Activated CD4-positive, alpha-beta T cell treated with anti-CD3 and anti-CD28 coated beads for 36 hours (primary cell): ENCODE data around the gene MAP3K8. TPM values are rescaled to one million over a fixed set of nuclear protein-coding genes. Genes with fewer than 3 reads are reported as not detected.
A peak's percentile ranks its signal among the peaks of the same experiment; 100 is the strongest.

Experiments used
- ATAC-seq: fragments of 200-7000 bp; cut with Tn5 transposase; one replicate; pipeline ENCODE4 v1.10.0; 2021; ENCODE audit warnings: mild to moderate bottlenecking, moderate library complexity
- CTCF ChIA-PET: fragments of 350-600 bp; sonication (Branson Sonifier 250); formaldehyde crosslinking; loops from one replicate; lab custom pipeline; 2021; ENCODE audit warnings: antibody characterized with exemption; lab: Charles Lee
- POLR2A ChIA-PET: fragments of 350-600 bp; sonication (Branson Sonifier 250); formaldehyde crosslinking; loops from one replicate; lab custom pipeline; 2021; ENCODE audit warnings: antibody characterized with exemption, inconsistent platforms; lab: Charles Lee
- DNase-seq: peaks from one replicate; pipeline ENCODE4 v3.0.0-alpha.2; 2020
- H3K27ac Mint-ChIP-seq: one replicate; pipeline ENCODE4 v1.8.0; 2021; ENCODE audit warnings: mixed read lengths
- H3K27me3 Mint-ChIP-seq: one replicate; pipeline ENCODE4 v1.8.0; 2021; ENCODE audit warnings: mixed read lengths
- H3K36me3 Mint-ChIP-seq: one replicate; pipeline ENCODE4 v1.8.0; 2021; ENCODE audit warnings: low read depth, mixed read lengths
- H3K4me1 Mint-ChIP-seq: one replicate; pipeline ENCODE4 v1.8.0; 2021; ENCODE audit warnings: mixed read lengths
- H3K4me3 Mint-ChIP-seq: one replicate; pipeline ENCODE4 v1.8.0; 2021; ENCODE audit warnings: mild to moderate bottlenecking, moderate library complexity, mixed read lengths
- H3K9me3 Mint-ChIP-seq: one replicate; pipeline ENCODE4 v1.8.0; 2021; ENCODE audit warnings: low read depth, mixed read lengths
- intact Hi-C, 2 experiments: fragments of 100-400 bp; cut with DNase I in 1 of 2; cut with micrococcal nuclease in 1 of 2; formaldehyde crosslinking; loops; one replicate each; pipeline versions ENCODE4 v1.14.2 to v1.15.1; 2022 to 2024; cut with DNase I, micrococcal nuclease
- total RNA-seq, 2 experiments: library from RNA; stranded (reverse); gene quantifications; one replicate each; pipeline ENCODE4 v1.2.3, GENCODE V29; 2021

MAP3K8 gene
- total RNA-seq, 2 experiments from 2014 or later = 19.9 to 22.9 TPM

DNA sequence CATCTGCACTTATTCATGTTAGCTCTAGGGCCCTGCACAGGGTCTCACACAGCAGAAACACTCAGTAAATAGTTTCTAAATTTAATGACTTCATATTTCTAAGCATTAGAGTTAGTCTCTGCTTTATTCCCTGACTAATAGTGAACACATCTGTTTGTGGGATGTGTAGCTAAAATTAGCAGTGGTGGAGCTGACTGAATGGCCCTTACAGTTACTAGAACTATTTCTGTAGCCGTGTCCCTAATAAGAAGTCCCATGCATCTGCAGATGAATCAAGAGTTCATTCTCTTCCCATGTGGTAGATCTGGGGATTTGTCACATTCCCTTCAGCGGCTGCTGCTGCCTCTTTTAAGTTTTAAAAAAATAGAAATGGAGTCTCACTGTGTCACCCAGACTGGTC is 11.7 kb downstream of the MAP3K8 start:
- no peak overlapping the region for H3K27ac Mint-ChIP-seq
- POLR2A ChIA-PET = interaction anchor here (1.1 kb wide), 1 partner anchor 8 kb away, joined by 3 read pairs; no protein-coding TSS in a partner anchor
- no peaks in the 10 kb centered on the region for H3K9me3 Mint-ChIP-seq
- ATAC-seq (no peak), DNase-seq (no peak)
- peaks cover 44% of the 10 kb centered on the region for H3K36me3 Mint-ChIP-seq
- CTCF ChIA-PET = interaction anchor here (1.1 kb wide), 1 partner anchor 32 kb away, joined by 3 read pairs; no protein-coding TSS in a partner anchor
- H3K4me1 Mint-ChIP-seq = peaks cover 19% of the 10 kb centered on the region
- intact Hi-C loops = no loop called here
- no peaks in the 10 kb centered on the region for H3K27me3 Mint-ChIP-seq
- no peak overlapping the region for H3K4me3 Mint-ChIP-seq

DNA sequence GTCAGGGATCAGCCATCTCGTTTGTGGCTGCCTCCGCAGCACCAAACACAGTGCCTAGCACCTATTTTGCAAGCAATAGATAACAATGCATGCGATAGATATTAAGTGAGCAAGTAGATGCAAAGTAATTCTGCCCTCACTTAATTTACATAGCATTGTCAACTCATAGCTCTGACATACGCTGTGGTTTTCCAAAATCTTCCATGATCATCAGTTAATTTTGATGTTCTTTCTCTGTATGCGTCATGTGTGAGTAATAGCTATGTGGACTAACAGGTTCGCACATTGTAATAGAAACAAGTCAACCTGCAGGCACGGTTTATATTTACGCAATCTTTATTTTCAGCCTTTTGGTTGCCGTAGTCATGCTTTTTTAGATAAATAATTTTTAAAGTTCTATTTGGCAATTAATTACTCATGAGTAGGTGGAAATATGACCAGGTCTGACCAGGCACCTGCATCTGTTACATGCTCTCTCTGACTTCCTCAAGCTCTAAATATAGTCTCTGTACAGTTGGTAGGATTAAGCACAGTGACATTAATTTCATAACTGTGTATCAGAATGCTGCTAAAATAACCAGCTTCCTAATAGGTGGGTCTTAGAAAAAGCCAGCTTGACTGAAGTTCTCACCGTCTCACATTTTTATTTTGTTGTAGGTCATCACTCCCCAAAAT is 13.3 kb downstream of the MAP3K8 start:
- no peak overlapping the region for H3K27ac Mint-ChIP-seq
- ATAC-seq = peak; percentile 89
- CTCF ChIA-PET = interaction anchor here (0.6 to 1.3 kb wide), 4 partner anchors 10 to 143 kb away, joined by 3 to 7 read pairs (median 4); no protein-coding TSS in a partner anchor

DNA sequence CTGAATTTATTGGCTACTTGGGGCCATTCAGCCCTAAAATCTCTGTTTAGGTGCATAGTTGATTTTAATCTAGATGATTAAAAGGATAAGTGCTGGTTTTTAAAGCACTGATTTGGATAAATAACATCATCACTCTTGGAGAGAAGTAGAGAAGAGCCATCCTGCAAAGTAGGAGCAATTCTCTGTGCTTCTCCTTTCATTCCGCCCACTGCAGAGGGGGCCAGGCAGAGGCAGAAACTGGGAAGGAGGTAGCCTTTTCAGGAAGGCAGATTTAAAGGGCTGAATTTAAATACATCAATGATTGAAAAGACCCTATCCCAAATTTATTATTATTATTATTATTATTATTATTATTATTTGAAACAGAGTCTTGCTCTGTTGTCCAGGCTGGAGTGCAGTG is 14.1 kb downstream of the MAP3K8 start:
- Mint-ChIP-seq H3K36me3 (peaks cover 37% of the 10 kb centered on the region), H3K4me1 (peaks cover 14% of the 10 kb centered on the region), H3K4me3 (no peak overlapping the region), H3K27ac (no peak overlapping the region), H3K27me3 (no peaks in the 10 kb centered on the region), H3K9me3 (no peaks in the 10 kb centered on the region)
- ChIA-PET POLR2A (interaction anchor here (0.6 to 1.3 kb wide), 3 partner anchors 10 to 26 kb away, joined by 4 to 8 read pairs (median 7); no protein-coding TSS in a partner anchor), CTCF (interaction anchor here (1.2 kb wide), 1 partner anchor 142 kb away, joined by 3 read pairs; no protein-coding TSS in a partner anchor)
- intact Hi-C loops = no loop called here
- DNase-seq = no peak
- ATAC-seq = no peak

More for the DNA sequence above, 13.3 kb downstream of the MAP3K8 start:
- Mint-ChIP-seq H3K36me3 (peaks cover 38% of the 10 kb centered on the region), H3K4me3 (no peak overlapping the region), H3K9me3 (no peaks in the 10 kb centered on the region), H3K27me3 (no peaks in the 10 kb centered on the region), H3K4me1 (peaks cover 14% of the 10 kb centered on the region)
- POLR2A ChIA-PET = interaction anchor here (1.2 to 1.3 kb wide), 2 partner anchors 9 to 10 kb away, joined by 4 to 8 read pairs; no protein-coding TSS in a partner anchor
- intact Hi-C loops = loop anchor here in 1 of 2 experiments (1.0 kb wide), 1 partner anchor 29 kb away; no protein-coding TSS in a partner anchor
- DNase-seq = no peak

DNA sequence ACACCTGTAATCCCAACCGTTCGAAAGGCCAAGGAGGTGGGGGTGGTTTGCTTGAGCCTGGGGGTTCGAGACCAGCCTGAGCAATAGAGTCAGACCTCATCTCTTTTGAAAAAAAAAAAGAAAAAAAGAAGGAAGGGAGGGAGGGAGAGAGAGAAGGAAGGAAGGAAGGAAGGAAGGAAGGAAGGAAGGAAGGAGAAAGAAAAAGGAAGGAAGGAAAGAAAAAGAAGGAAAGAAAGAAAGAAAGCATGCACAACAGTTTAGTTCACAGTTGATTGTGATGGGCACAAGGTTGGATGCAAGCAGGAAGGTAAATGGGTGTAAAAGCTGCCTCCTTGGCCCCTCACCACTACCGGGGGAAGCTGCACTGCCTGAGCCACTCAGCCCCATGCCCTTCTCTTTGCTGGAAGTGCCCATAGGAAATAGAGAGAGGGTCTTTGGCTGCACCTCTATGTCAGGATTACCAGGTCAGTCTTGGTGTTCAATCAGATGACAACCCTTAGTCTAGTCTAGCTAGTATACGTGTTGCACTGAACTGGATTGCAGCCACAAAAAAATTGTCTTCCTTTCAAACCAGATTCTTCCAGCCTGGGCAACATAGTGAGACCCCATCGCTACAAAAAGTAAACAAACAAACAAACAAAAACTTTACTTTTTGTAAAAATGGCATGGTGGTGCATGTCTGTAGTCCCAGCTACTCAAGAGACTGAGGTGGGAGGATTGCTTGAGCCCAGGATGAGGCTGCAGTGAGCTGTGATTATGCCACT is 20.0 kb downstream of the MAP3K8 start:
- Mint-ChIP-seq H3K9me3 (no peaks in the 10 kb centered on the region), H3K4me3 (no peak overlapping the region), H3K27me3 (no peaks in the 10 kb centered on the region), H3K36me3 (peaks cover 33% of the 10 kb centered on the region), H3K27ac (peak overlapping the region; percentile 47), H3K4me1 (peaks cover 22% of the 10 kb centered on the region)
- DNase-seq (no peak), ATAC-seq (no peak)
- POLR2A ChIA-PET = no interaction called here
- intact Hi-C loops = loop anchor here in 1 of 2 experiments (5.0 kb wide), 1 partner anchor 68 kb away; no protein-coding TSS in a partner anchor
- CTCF ChIA-PET = interaction anchor here (0.8 kb wide), 1 partner anchor 76 kb away, joined by 3 read pairs; no protein-coding TSS in a partner anchor

DNA sequence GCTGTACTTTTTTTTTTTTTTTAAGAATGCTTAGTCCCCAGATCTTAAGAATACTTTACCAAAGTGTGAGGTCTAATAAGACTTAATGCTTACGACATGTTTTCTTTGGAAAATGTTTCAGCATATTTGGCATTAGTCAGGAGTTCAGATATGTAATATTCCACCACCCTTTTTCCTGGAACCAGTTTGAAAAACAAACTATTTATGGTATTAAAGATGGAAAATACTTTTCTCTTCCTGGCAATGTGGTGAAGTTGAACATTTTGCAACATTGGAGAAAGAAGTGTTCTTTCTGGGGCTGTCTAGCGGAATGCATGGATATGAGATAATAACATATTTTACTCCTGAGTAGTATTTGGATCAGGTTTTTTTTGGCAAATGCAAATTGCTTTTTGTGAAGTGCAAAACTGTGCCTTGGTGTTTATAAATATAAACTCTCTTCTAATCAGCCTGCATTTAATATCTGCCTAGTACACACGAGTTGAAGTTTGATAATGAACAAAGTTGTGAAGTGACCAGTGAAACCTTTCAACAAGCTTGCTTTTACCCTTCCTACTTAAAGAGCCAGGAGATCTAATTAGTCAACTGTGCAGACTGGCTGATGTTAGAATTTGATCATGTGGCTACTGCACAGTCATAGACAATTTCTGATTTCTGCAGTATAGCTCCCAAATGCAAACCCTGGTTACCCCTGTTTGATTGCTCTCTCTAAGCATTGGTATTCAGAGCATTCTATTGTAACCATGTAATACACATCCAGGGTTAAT is 20.9 kb downstream of the MAP3K8 start:
- ATAC-seq (peak; percentile 58), DNase-seq (no peak)
- Mint-ChIP-seq H3K36me3 (peaks cover 31% of the 10 kb centered on the region), H3K4me3 (no peak overlapping the region), H3K4me1 (peaks cover 22% of the 10 kb centered on the region), H3K27me3 (no peaks in the 10 kb centered on the region), H3K9me3 (no peaks in the 10 kb centered on the region), H3K27ac (peak overlapping the region; percentile 40)
- POLR2A ChIA-PET = no interaction called here
- intact Hi-C loops = loop anchor here in 1 of 2 experiments (5.0 kb wide), 2 partner anchors 67 to 77 kb away; no protein-coding TSS in a partner anchor
- CTCF ChIA-PET = interaction anchor here (0.8 kb wide), 1 partner anchor 77 kb away, joined by 3 read pairs; no protein-coding TSS in a partner anchor

DNA sequence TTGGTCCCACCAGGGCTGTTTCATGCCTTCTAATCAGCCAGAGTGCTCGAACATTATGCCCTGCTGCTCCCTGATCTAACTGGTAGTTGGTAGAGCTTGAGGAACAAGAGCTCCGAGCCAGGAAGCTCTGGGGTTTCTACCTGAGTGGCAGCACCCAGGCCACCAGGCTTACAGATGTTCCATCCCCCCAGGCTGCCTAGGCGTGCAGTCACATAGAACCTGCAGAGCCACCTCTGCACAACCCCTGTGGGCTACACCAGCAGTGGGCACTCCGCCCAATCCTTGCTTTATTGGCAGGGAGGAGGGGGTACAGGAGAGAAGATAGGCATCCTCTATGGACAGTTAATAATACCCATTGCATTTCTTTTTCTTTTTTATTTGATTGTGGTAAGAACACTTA is 21.8 kb downstream of the MAP3K8 start:
- peaks cover 32% of the 10 kb centered on the region for H3K36me3 Mint-ChIP-seq
- H3K27ac Mint-ChIP-seq = no peak overlapping the region
- no peaks in the 10 kb centered on the region for H3K27me3 Mint-ChIP-seq
- H3K9me3 Mint-ChIP-seq = no peaks in the 10 kb centered on the region
- H3K4me3 Mint-ChIP-seq = no peak overlapping the region
- peak; percentile 15 for DNase-seq
- POLR2A ChIA-PET = no interaction called here
- ATAC-seq = peak; percentile 30
- H3K4me1 Mint-ChIP-seq = peaks cover 22% of the 10 kb centered on the region
- intact Hi-C loops = loop anchor here in 1 of 2 experiments (5.0 kb wide), 1 partner anchor 76 kb away; no protein-coding TSS in a partner anchor
- CTCF ChIA-PET = interaction anchor here (1.3 kb wide), 1 partner anchor 58 kb away, joined by 3 read pairs; no protein-coding TSS in a partner anchor

DNA sequence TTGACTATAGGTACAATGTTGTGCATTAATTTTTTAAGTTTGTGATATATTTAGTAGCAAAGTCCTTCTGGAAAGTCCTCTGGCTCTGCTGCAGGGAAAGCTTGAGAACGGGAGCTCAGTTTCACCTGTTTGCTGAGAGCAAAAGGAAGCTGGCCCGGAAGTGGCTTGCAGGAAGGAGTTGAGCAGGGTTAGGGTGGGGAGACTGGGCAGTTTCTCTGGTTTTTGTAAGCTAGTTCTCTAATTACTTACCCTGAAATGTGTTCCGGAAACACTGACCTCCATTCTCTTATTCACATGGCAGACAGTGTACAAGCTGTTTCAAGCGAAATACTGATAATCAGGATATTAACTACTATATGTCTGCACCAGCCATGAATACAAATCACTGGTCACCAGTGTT is 22.3 kb downstream of the MAP3K8 start:
- Mint-ChIP-seq H3K4me1 (peaks cover 22% of the 10 kb centered on the region), H3K36me3 (peaks cover 33% of the 10 kb centered on the region), H3K4me3 (no peak overlapping the region), H3K9me3 (no peaks in the 10 kb centered on the region), H3K27ac (no peak overlapping the region), H3K27me3 (no peaks in the 10 kb centered on the region)
- DNase-seq (peak; percentile 31), ATAC-seq (peak; percentile 36)
- POLR2A ChIA-PET = no interaction called here
- CTCF ChIA-PET = interaction anchor here (1.3 kb wide), 1 partner anchor 59 kb away, joined by 3 read pairs; no protein-coding TSS in a partner anchor
- intact Hi-C loops = loop anchor here in 1 of 2 experiments (5.0 kb wide), 1 partner anchor 76 kb away; no protein-coding TSS in a partner anchor

DNA sequence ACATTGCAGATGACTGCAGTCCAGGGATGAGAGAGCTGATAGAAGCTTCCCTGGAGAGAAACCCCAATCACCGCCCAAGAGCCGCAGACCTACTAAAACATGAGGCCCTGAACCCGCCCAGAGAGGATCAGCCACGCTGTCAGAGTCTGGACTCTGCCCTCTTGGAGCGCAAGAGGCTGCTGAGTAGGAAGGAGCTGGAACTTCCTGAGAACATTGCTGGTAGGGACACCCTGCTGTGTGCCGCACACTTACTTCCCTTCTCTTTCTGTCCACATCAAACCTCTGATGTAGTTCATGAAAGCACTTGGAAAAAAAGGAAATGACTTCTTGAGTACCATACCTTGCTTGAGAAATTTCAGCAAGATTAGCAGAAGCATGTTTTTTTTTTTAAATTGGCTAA is 25.3 kb downstream of the MAP3K8 start:
- Mint-ChIP-seq H3K36me3 (peaks cover 37% of the 10 kb centered on the region), H3K9me3 (no peaks in the 10 kb centered on the region), H3K27me3 (no peaks in the 10 kb centered on the region), H3K27ac (no peak overlapping the region), H3K4me1 (peaks cover 22% of the 10 kb centered on the region), H3K4me3 (no peak overlapping the region)
- ChIA-PET CTCF (interaction anchor here (1.2 to 1.5 kb wide), 2 partner anchors 8 to 9 kb away, joined by 3 to 4 read pairs; no protein-coding TSS in a partner anchor), POLR2A (no interaction called here)
- DNase-seq = no peak
- no peak for ATAC-seq
- intact Hi-C loops = loop anchor here in 1 of 2 experiments (5.0 kb wide), 1 partner anchor 73 kb away; no protein-coding TSS in a partner anchor

DNA sequence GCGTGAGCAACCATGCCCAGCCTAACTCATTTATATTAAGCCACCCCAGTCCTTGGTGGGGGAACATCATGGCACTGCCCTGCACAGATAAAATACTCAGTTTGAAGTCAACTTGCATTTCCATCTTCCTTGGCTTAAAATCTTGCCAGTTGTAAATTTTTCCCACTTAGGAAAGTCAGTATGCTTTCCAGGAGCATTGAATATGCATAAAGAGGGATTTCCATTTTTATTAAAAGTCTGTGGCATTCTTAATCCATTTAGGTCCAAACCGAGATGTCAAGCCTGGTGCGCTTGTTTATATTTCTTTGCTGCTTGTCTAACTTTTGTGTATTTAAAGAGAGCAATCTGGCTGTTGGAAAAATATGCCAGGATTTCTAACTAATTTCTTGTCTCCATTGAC is 26.1 kb downstream of the MAP3K8 start:
- POLR2A ChIA-PET = no interaction called here
- Mint-ChIP-seq H3K27me3 (no peaks in the 10 kb centered on the region), H3K9me3 (no peaks in the 10 kb centered on the region), H3K4me3 (no peak overlapping the region), H3K27ac (no peak overlapping the region), H3K4me1 (peaks cover 13% of the 10 kb centered on the region), H3K36me3 (peaks cover 33% of the 10 kb centered on the region)
- no peak for ATAC-seq
- CTCF ChIA-PET = no interaction called here
- no peak for DNase-seq
- intact Hi-C loops = no loop called here

DNA sequence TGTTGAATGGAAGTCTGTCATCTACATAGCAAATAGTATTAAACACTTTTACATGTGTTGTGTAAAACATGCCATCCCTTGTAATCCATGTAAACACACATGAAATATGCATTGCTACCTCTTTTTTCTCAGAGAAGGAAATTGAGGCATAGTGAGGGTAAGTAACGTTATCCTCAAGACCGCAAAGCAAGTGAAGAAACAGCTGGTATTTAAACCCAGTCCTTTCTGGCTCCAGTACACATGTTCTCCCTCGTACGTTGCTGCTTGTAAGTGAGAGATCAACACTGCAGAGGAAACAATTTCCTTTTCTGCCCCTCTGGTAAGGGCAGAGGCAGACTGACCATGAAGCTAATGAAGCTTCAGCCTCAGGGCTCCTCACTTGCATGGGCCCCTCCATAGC is 28.5 kb downstream of the MAP3K8 start:
- no peak for DNase-seq
- ChIA-PET CTCF (no interaction called here), POLR2A (no interaction called here)
- Mint-ChIP-seq H3K27ac (no peak overlapping the region), H3K9me3 (no peaks in the 10 kb centered on the region), H3K36me3 (peaks cover 27% of the 10 kb centered on the region), H3K27me3 (no peaks in the 10 kb centered on the region), H3K4me3 (no peak overlapping the region), H3K4me1 (no peaks in the 10 kb centered on the region)
- ATAC-seq = no peak
- intact Hi-C loops = no loop called here
